H1 (cell line): ENCODE measurements around the gene CSH1. TPM values are rescaled to one million over a fixed set of nuclear protein-coding genes. Genes with fewer than 3 reads are reported as not detected.
"Not testable (repeated sequence)": the region's sequence is repeated elsewhere in the genome, so short reads cannot be mapped to it uniquely, and the experiment has no call there.

ENCODE experiments used
- CTCF ChIA-PET: fragments of 300-600 bp; sonication (Branson Sonifier 250); formaldehyde crosslinking; loops from one replicate; lab custom pipeline; 2021; ENCODE audit not compliant: partially characterized antibody; lab: Charles Lee
- POLR2A ChIA-PET: fragments of 300-600 bp; sonication (Branson Sonifier 250); formaldehyde crosslinking; loops from one replicate; lab custom pipeline; 2021; ENCODE audit warnings: inconsistent platforms; ENCODE audit not compliant: partially characterized antibody; lab: Charles Lee
- DNase-seq, 2 experiments: peaks; one replicate each; pipeline versions ENCODE4 v3.0.0 to v3.0.0-alpha.2; 2010 to 2022; ENCODE audit warnings: low spot score in 2 of 2, low read depth in 1 of 2, mixed read lengths in 1 of 2
- FAIRE-seq: peaks from 2 replicates; lab custom pipeline; 2011; peaks lifted over from hg19 to GRCh38; lab: Jason Lieb, UNC
- H2AFZ ChIP-seq: 2 replicates; pipeline ENCODE4 v1.8.1; 2012; ENCODE audit warnings: low read length, inconsistent platforms
- H2AK5ac ChIP-seq: 2 replicates; pipeline ENCODE4 v1.6.1; 2013; ENCODE audit warnings: low read depth, low read length
- H2BK120ac ChIP-seq: replicated peaks from 2 replicates; pipeline ENCODE3; 2013; ENCODE audit warnings: low read depth, low read length, inconsistent platforms
- H2BK12ac ChIP-seq: 2 replicates; pipeline ENCODE4 v1.6.1; 2013; ENCODE audit warnings: low read depth, low read length
- H2BK15ac ChIP-seq: 2 replicates; pipeline ENCODE4 v1.6.1; 2013; ENCODE audit warnings: low read length
- H2BK20ac ChIP-seq: 2 replicates; pipeline ENCODE4 v1.6.1; 2013; ENCODE audit warnings: low read length
- H2BK5ac ChIP-seq: 2 replicates; pipeline ENCODE4 v1.6.1; 2013; ENCODE audit warnings: low read depth, low read length
- H3K14ac ChIP-seq: 2 replicates; pipeline ENCODE4 v1.6.1; 2013; ENCODE audit warnings: inconsistent platforms; ENCODE audit not compliant: insufficient read length
- H3K18ac ChIP-seq: 2 replicates; pipeline ENCODE4 v1.6.1; 2013; ENCODE audit warnings: low read length; ENCODE audit errors: extremely low read depth
- H3K23ac ChIP-seq: 2 replicates; pipeline ENCODE4 v1.6.1; 2013; ENCODE audit warnings: inconsistent platforms; ENCODE audit not compliant: insufficient read length
- H3K23me2 ChIP-seq: 2 replicates; pipeline ENCODE4 v1.6.1; 2013; ENCODE audit warnings: low read depth, low read length
- H3K27ac ChIP-seq: 2 replicates; pipeline ENCODE4 v1.6.1; 2011; ENCODE audit warnings: low read depth, low read length, inconsistent platforms
- H3K27me3 ChIP-seq, 4 experiments: replicated peaks in 1 of 4; 1 replicate in 1 of 4; 2 replicates in 3 of 4; pipeline versions ENCODE4 v1.6.1 to v1.8.1; 2011 to 2013; ENCODE audit warnings: low read length in 3 of 4, mild to moderate bottlenecking in 3 of 4, inconsistent platforms in 2 of 4, mixed read lengths in 2 of 4, moderate library complexity in 1 of 4; ENCODE audit not compliant: control insufficient read depth in 3 of 4, insufficient read depth in 3 of 4; ENCODE audit errors: extremely low read depth in 1 of 4
- H3K36me3 ChIP-seq, 4 experiments: 2 replicates each; pipeline versions ENCODE4 v1.6.1 to v1.8.1; 2011 to 2013; ENCODE audit warnings: mild to moderate bottlenecking in 4 of 4, low read length in 3 of 4, moderate library complexity in 2 of 4, control low read depth in 1 of 4, inconsistent platforms in 1 of 4; ENCODE audit not compliant: insufficient read depth in 4 of 4, control insufficient read depth in 2 of 4
- H3K4ac ChIP-seq: replicated peaks from 2 replicates; pipeline ENCODE3; 2013; ENCODE audit warnings: low read length, low read depth, mixed read lengths, inconsistent platforms; ENCODE audit not compliant: insufficient read length
- H3K4me1 ChIP-seq, 4 experiments: replicated peaks in 1 of 4; 1 replicate in 1 of 4; 2 replicates in 3 of 4; pipeline versions ENCODE4 v1.6.1 to v1.8.1; 2011 to 2013; ENCODE audit warnings: low read length in 3 of 4, inconsistent platforms in 2 of 4, mixed read lengths in 1 of 4; ENCODE audit not compliant: insufficient read depth in 4 of 4, control insufficient read depth in 3 of 4
- H3K4me2 ChIP-seq, 2 experiments: 2 replicates each; pipeline versions ENCODE4 v1.6.1 to v1.8.1; 2011 to 2013; ENCODE audit warnings: low read depth in 2 of 2, low read length in 2 of 2, control low read depth in 1 of 2, inconsistent platforms in 1 of 2, mild to moderate bottlenecking in 1 of 2; ENCODE audit not compliant: insufficient read depth in 1 of 2
- H3K4me3 ChIP-seq, 4 experiments: fragments of 200-600, 300-600 bp in 1 of 4; sonication (generic), shearing (Covaris generic), sonication (Bioruptor Twin) in 1 of 4; 2 replicates each; pipeline versions ENCODE4 v1.5.1 to v1.8.1; 2011 to 2016; ENCODE audit warnings: low read length in 4 of 4, low read depth in 3 of 4, control low read depth in 2 of 4, inconsistent platforms in 2 of 4, mild to moderate bottlenecking in 2 of 4, mixed read lengths in 1 of 4, moderate library complexity in 1 of 4; ENCODE audit not compliant: insufficient read depth in 2 of 4; ENCODE audit errors: extremely low read depth in 1 of 4
- H3K56ac ChIP-seq: replicated peaks from 2 replicates; pipeline ENCODE3; 2013; ENCODE audit warnings: low read depth, mild to moderate bottlenecking, mixed read lengths, low read length, inconsistent platforms; ENCODE audit not compliant: insufficient read length
- H3K79me1 ChIP-seq: 2 replicates; pipeline ENCODE4 v1.6.1; 2013; ENCODE audit warnings: low read depth, low read length, control low read depth
- H3K79me2 ChIP-seq, 2 experiments: 2 replicates each; pipeline versions ENCODE4 v1.6.1 to v1.8.1; 2012 to 2013; ENCODE audit warnings: low read length in 2 of 2, mild to moderate bottlenecking in 2 of 2, inconsistent platforms in 1 of 2; ENCODE audit not compliant: insufficient read depth in 2 of 2, control insufficient read depth in 1 of 2
- H3K9ac ChIP-seq, 4 experiments: replicated peaks in 1 of 4; 1 replicate in 1 of 4; 2 replicates in 3 of 4; pipeline versions ENCODE4 v1.6.1 to v1.8.1; 2011 to 2013; ENCODE audit warnings: low read depth in 3 of 4, low read length in 3 of 4, control low read depth in 2 of 4, mild to moderate bottlenecking in 2 of 4, moderate library complexity in 2 of 4, inconsistent platforms in 1 of 4; ENCODE audit errors: extremely low read depth in 1 of 4
- H3K9me3 ChIP-seq, 2 experiments: 2 replicates each; pipeline versions ENCODE4 v1.6.1 to v1.8.1; 2012 to 2013; ENCODE audit warnings: mild to moderate bottlenecking in 2 of 2, moderate library complexity in 2 of 2, control low read depth in 1 of 2, inconsistent platforms in 1 of 2, low read depth in 1 of 2, low read length in 1 of 2, mixed read lengths in 1 of 2; ENCODE audit not compliant: insufficient read depth in 2 of 2
- H4K20me1 ChIP-seq, 2 experiments: replicated peaks in 1 of 2; 2 replicates each; pipeline versions ENCODE3 to v1.8.1; 2011 to 2013; ENCODE audit warnings: inconsistent platforms in 2 of 2, low read length in 2 of 2, mild to moderate bottlenecking in 1 of 2; ENCODE audit not compliant: insufficient read depth in 2 of 2, control insufficient read depth in 1 of 2
- H4K5ac ChIP-seq: 2 replicates; pipeline ENCODE4 v1.6.1; 2013; ENCODE audit warnings: low read length, low read depth, mixed read lengths, inconsistent platforms; ENCODE audit not compliant: insufficient read length
- H4K8ac ChIP-seq: 2 replicates; pipeline ENCODE4 v1.8.0; 2013; ENCODE audit warnings: mild to moderate bottlenecking, moderate library complexity, low read length, inconsistent platforms; ENCODE audit not compliant: insufficient read depth; ENCODE audit errors: extremely low read depth
- H4K91ac ChIP-seq: replicated peaks from 2 replicates; pipeline ENCODE3; 2013; ENCODE audit warnings: low read length, mixed read lengths, inconsistent platforms; ENCODE audit not compliant: insufficient read length
- WGBS, 2 experiments: shearing (Covaris generic) in 1 of 2; methylation state at CpG; one replicate each; pipeline versions ENCODE4 v1.1.6 to v1.1.7; 2013 to 2015; ENCODE audit warnings: low lambda C conversion rate in 2 of 2, mixed read lengths in 2 of 2, inconsistent platforms in 1 of 2, low coverage in 1 of 2, missing lambda C conversion rate in 1 of 2; ENCODE audit not compliant: insufficient replicate concordance in 2 of 2, insufficient coverage in 1 of 2, insufficient read length in 1 of 2; ENCODE audit errors: extremely low coverage in 1 of 2, missing lambda C conversion rate in 1 of 2; 5-methylcytosine and 5-hydroxymethylcytosine counted together
- polyA plus RNA-seq, 7 experiments: library from polyadenylated mRNA; depleted of rRNA in 3 of 7; stranded (reverse) in 5 of 7; unstranded in 2 of 7; fragments of >200 nt in 5 of 7; fragments of 200-250 nt in 2 of 7; gene quantifications; 1 replicate in 5 of 7; 2 replicates in 1 of 7; 4 replicates in 1 of 7; pipeline versions ENCODE4 v1.2.1 to v1.2.3, GENCODE V29; 2011 to 2013; ENCODE audit warnings: missing spikeins in 2 of 7, mixed read lengths in 2 of 7
- total RNA-seq: library from RNA; stranded (reverse); fragmentation: NEBNext Ultra II Directional; extraction: Animal tissue kit (Norgen Biotek cat#: 25700); gene quantifications from 2 replicates; pipeline ENCODE4 v1.2.1, GENCODE V29; 2021

The CSH1 gene
- total and polyA plus RNA-seq, 2 of the 8 experiments (the other 6 are each of a cell fraction or from before 2014, with no cell fraction given), result 0.12 TPM; not detected in 1

- H3K36me3 ChIP-seq, H4K8ac ChIP-seq, H3K23ac ChIP-seq, H3K14ac ChIP-seq, H3K4ac ChIP-seq, H3K9ac ChIP-seq, H3K79me1 ChIP-seq, H3K79me2 ChIP-seq, H3K23me2 ChIP-seq, H3K9me3 ChIP-seq, H3K18ac ChIP-seq, H2BK20ac ChIP-seq, H3K27me3 ChIP-seq, H2BK5ac ChIP-seq, H3K4me3 ChIP-seq, POLR2A ChIA-PET, H2AK5ac ChIP-seq, H4K91ac ChIP-seq, H3K4me1 ChIP-seq, FAIRE-seq, H2BK12ac ChIP-seq, H4K5ac ChIP-seq, H3K27ac ChIP-seq, H2AFZ ChIP-seq, H3K56ac ChIP-seq, H4K20me1 ChIP-seq, DNase-seq, H2BK120ac ChIP-seq, H2BK15ac ChIP-seq, H3K4me2 ChIP-seq: not testable (repeated sequence)
- CTCF ChIA-PET, result interaction anchor here (1.1 to 9.6 kb wide), 6 partner anchors 10 to 95 kb away, joined by 3 to 164 read pairs (median 16); partner anchors contain the start of genes CD79B and CSHL1
- 91% methylated on average over 9 of the region's 9 CpGs; no CpG with 5 or more reads in 1 of the 2 experiments for WGBS, 2 experiments
Observed at GRCh38 chr17:63922402-63922801, 26.0 kb upstream of the CSH1 start.

GRCh38 chr17:63920779-63921178 lies 24.4 kb upstream of the CSH1 start:
- H3K9ac ChIP-seq, H3K23me2 ChIP-seq, H2BK12ac ChIP-seq: not testable (repeated sequence)

More at GRCh38 chr17:63920779-63921178, 24.4 kb upstream of the CSH1 start:
- not testable (repeated sequence) for H3K4me3 ChIP-seq, H3K9me3 ChIP-seq, H4K8ac ChIP-seq, H2BK15ac ChIP-seq, H2BK5ac ChIP-seq, H3K4me1 ChIP-seq, H3K36me3 ChIP-seq, H2BK20ac ChIP-seq, H3K4ac ChIP-seq, H3K27ac ChIP-seq, H4K20me1 ChIP-seq, H2AK5ac ChIP-seq, H3K23ac ChIP-seq, H3K79me1 ChIP-seq, H4K5ac ChIP-seq, H3K4me2 ChIP-seq, DNase-seq, H3K18ac ChIP-seq, FAIRE-seq, H4K91ac ChIP-seq, H3K14ac ChIP-seq, H3K56ac ChIP-seq, H3K79me2 ChIP-seq, H2BK120ac ChIP-seq, H3K27me3 ChIP-seq, H2AFZ ChIP-seq
- ChIA-PET POLR2A (interaction anchor here (1.3 to 2.5 kb wide), 2 partner anchors 11 to 25 kb away, joined by 3 to 13 read pairs; partner anchors contain the start of gene CD79B), CTCF (interaction anchor here (0.6 to 11.2 kb wide), 17 partner anchors 12 to 415 kb away, joined by 3 to 270 read pairs (median 25); partner anchors contain the start of genes CD79B and GH2)
- WGBS, 2 experiments, result 96% methylated on average over 5 of the region's 5 CpGs; no CpG with 5 or more reads in 1 of the 2 experiments
